Suprapubic skin (tissue), 4 donors: Measurements from ENCODE around the gene THEM4. TPM values are rescaled to one million over a fixed set of nuclear protein-coding genes. Genes with fewer than 3 reads are reported as not detected.

ENCODE experiments used
- DNase-seq, 2 donors: peaks; one replicate each; pipeline ENCODE4 v3.0.0-alpha.2; 2019; ENCODE audit warnings: low spot score in 2 of 2
- H3K27ac ChIP-seq: fragments of 200-600 bp; sonication (generic); one replicate; pipeline ENCODE4 v1.5.1; 2019
- H3K27me3 ChIP-seq: fragments of 200-600 bp; sonication (generic); one replicate; pipeline ENCODE4 v1.5.1; 2019
- H3K36me3 ChIP-seq: fragments of 200-600 bp; sonication (generic); one replicate; pipeline ENCODE4 v1.5.1; 2019
- H3K4me1 ChIP-seq: fragments of 200-600 bp; sonication (generic); one replicate; pipeline ENCODE4 v1.5.1; 2019
- H3K4me3 ChIP-seq: fragments of 200-600 bp; sonication (generic); one replicate; pipeline ENCODE4 v1.5.1; 2019; ENCODE audit warnings: mild to moderate bottlenecking
- H3K9me3 ChIP-seq: fragments of 200-600 bp; sonication (generic); one replicate; pipeline ENCODE4 v1.5.1; 2019
- CTCF ChIP-seq, 2 donors: fragments of 200-600 bp in 1 of 2; fragments of 450-650 bp in 1 of 2; sonication (generic) in 1 of 2; IDR thresholded peaks; one replicate each; pipeline ENCODE4 v1.5.1; 2016 to 2019; ENCODE audit warnings: antibody characterized with exemption in 2 of 2, mild to moderate bottlenecking in 1 of 2, moderate library complexity in 1 of 2
- EP300 ChIP-seq: sonication (generic); formaldehyde crosslinking; IDR thresholded peaks from one replicate; pipeline ENCODE4 v1.6.1; 2017; ENCODE audit warnings: antibody characterized with exemption
- POLR2A ChIP-seq, 2 donors: fragments of 450-650 bp; IDR thresholded peaks; one replicate each; pipeline ENCODE4 v1.6.1; 2017; ENCODE audit warnings: antibody characterized with exemption in 2 of 2, mild to moderate bottlenecking in 2 of 2, moderate library complexity in 2 of 2
- POLR2AphosphoS5 ChIP-seq, 3 donors: sonication (generic); formaldehyde crosslinking; IDR thresholded peaks; one replicate each; pipeline ENCODE4 v1.6.1; 2017; ENCODE audit warnings: antibody characterized with exemption in 3 of 3
- WGBS: methylation state at CpG from one replicate; pipeline ENCODE4 v1.1.5; 2018; 5-methylcytosine and 5-hydroxymethylcytosine counted together
- total RNA-seq, 4 donors: library from RNA; depleted of rRNA; stranded (reverse); fragments of >200 nt; gene quantifications; one replicate each; pipeline ENCODE4 v1.1.0, GENCODE V29; 2016

Gene THEM4
- total RNA-seq, 4 donors from 2014 or later, result 6.7 to 31.5 (median 8.9) TPM

GRCh38 chr1:151898519-151898991 is 10.8 kb downstream of the THEM4 start:
- Histone ChIP-seq H3K36me3 (peaks cover 12% of the 10 kb centered on the region), H3K27me3 (no peaks in the 10 kb centered on the region), H3K4me1 (peaks cover 8% of the 10 kb centered on the region), H3K4me3 (no peak overlapping the region), H3K9me3 (no peaks in the 10 kb centered on the region), H3K27ac (no peak overlapping the region)
- DNase-seq, result no peak
- no CpG with 5 or more reads among the region's 2 CpGs for WGBS
- no peak for TF ChIP-seq EP300
- TF ChIP-seq POLR2AphosphoS5 (IDR thresholded peaks at IDR 0.05), result no peak
- TF ChIP-seq CTCF (IDR thresholded peaks at IDR 0.05), result no peak
- no peak for TF ChIP-seq POLR2A (IDR thresholded peaks at IDR 0.05)

GRCh38 chr1:151897991-151898431 is 11.3 kb downstream of the THEM4 start:
- WGBS, result 80% methylated on average over 10 of the region's 10 CpGs
- no peak for DNase-seq
- peaks cover 8% of the 10 kb centered on the region for H3K4me1 ChIP-seq
- H3K9me3 ChIP-seq, result no peaks in the 10 kb centered on the region
- H3K4me3 ChIP-seq, result no peak overlapping the region
- no peak for TF ChIP-seq POLR2AphosphoS5 (IDR thresholded peaks at IDR 0.05)
- H3K27me3 ChIP-seq, result no peaks in the 10 kb centered on the region
- no peak overlapping the region for H3K27ac ChIP-seq
- peaks cover 14% of the 10 kb centered on the region for H3K36me3 ChIP-seq

GRCh38 chr1:151893176-151893924 is 16.0 kb downstream of the THEM4 start:
- no peak for DNase-seq
- TF ChIP-seq CTCF (IDR thresholded peaks at IDR 0.05) (no peak), POLR2AphosphoS5 (IDR thresholded peaks at IDR 0.05) (no peak), EP300 (no peak), POLR2A (IDR thresholded peaks at IDR 0.05) (no peak)
- Histone ChIP-seq H3K36me3 (peaks cover 19% of the 10 kb centered on the region), H3K27ac (no peak overlapping the region), H3K27me3 (no peaks in the 10 kb centered on the region), H3K9me3 (no peaks in the 10 kb centered on the region), H3K4me3 (no peak overlapping the region), H3K4me1 (peaks cover 5% of the 10 kb centered on the region)
- WGBS, result 94% methylated on average over 9 of the region's 9 CpGs

- no peak for DNase-seq
- H3K36me3 ChIP-seq, result peaks cover 19% of the 10 kb centered on the region
- no peaks in the 10 kb centered on the region for H3K4me1 ChIP-seq
- no peaks in the 10 kb centered on the region for H3K9me3 ChIP-seq
- WGBS, result 79% methylated on average over 2 of the region's 2 CpGs
- H3K27me3 ChIP-seq, result no peaks in the 10 kb centered on the region
- no peak overlapping the region for H3K27ac ChIP-seq
- TF ChIP-seq POLR2AphosphoS5 (IDR thresholded peaks at IDR 0.05) (no peak), EP300 (no peak), POLR2A (IDR thresholded peaks at IDR 0.05) (no peak), CTCF (IDR thresholded peaks at IDR 0.05) (no peak)
- no peak overlapping the region for H3K4me3 ChIP-seq
Measured at GRCh38 chr1:151892190-151892589, 17.1 kb downstream of the THEM4 start.

- 85% methylated on average over 3 of the region's 3 CpGs for WGBS
- Histone ChIP-seq H3K9me3 (no peaks in the 10 kb centered on the region), H3K4me1 (no peaks in the 10 kb centered on the region), H3K27ac (no peak overlapping the region), H3K4me3 (no peak overlapping the region), H3K27me3 (no peaks in the 10 kb centered on the region), H3K36me3 (peaks cover 19% of the 10 kb centered on the region)
- DNase-seq, result no peak
- TF ChIP-seq POLR2A (IDR thresholded peaks at IDR 0.05) (no peak), EP300 (no peak), POLR2AphosphoS5 (IDR thresholded peaks at IDR 0.05) (no peak), CTCF (IDR thresholded peaks at IDR 0.05) (no peak)
Measured at GRCh38 chr1:151891512-151891911, 17.8 kb downstream of the THEM4 start.
